Measurements from ENCODE around the gene CD1C.

- TF ChIP-seq CTCF (IDR thresholded peaks at IDR 0.05; ENCODE audit: borderline replicate concordance, extremely low read depth, low read length, poor library complexity, severe bottlenecking) (no peak), EZH2 (IDR thresholded peaks at IDR 0.05; ENCODE audit: borderline replicate concordance, low read depth, low read length, severe bottlenecking) (no peak)
Observed at GRCh38 chr1:158323866-158324265, 34.1 kb downstream of the CD1C start.
